IMR-90 (cell line): ENCODE results near the gene AMY1C.
"Not testable (repeated sequence)": the region's sequence is repeated elsewhere in the genome, so short reads cannot be mapped to it uniquely, and the experiment has no call there.

Experiments used
- CTCF ChIP-seq: conservative IDR thresholded peaks from 2 replicates; pipeline ENCODE4 v1.5.1; 2012; ENCODE audit warnings: mild to moderate bottlenecking, low read depth, low read length, improper control_type of control experiment
- POLR2A ChIP-seq: IDR thresholded peaks from 2 replicates; pipeline ENCODE4 v1.6.1; 2012; ENCODE audit warnings: mild to moderate bottlenecking, low read depth, low read length
- RAD21 ChIP-seq: IDR thresholded peaks from 2 replicates; pipeline ENCODE4 v1.6.1; 2012; ENCODE audit warnings: low read length, improper control_type of control experiment
- SMC3 ChIP-seq: fragments of 150-350 bp; IDR thresholded peaks from 2 replicates; pipeline ENCODE4 v1.6.1; 2016; ENCODE audit warnings: low read depth, mild to moderate bottlenecking, antibody characterized with exemption, low read length, moderate library complexity
- USF2 ChIP-seq: fragments of 150-350 bp; IDR thresholded peaks from 2 replicates; pipeline ENCODE4 v1.6.1; 2017; ENCODE audit warnings: mild to moderate bottlenecking, antibody characterized with exemption, low read length, low read depth

GRCh38 chr1:103745040-103745439 is 4.7 kb upstream of the AMY1C start:
- not testable (repeated sequence) for TF ChIP-seq CTCF, USF2, RAD21, SMC3, POLR2A
